Left lung (tissue), 10 donors: ENCODE results near the gene ANKRD34B. TPM values are rescaled to one million over a fixed set of nuclear protein-coding genes. Genes with fewer than 3 reads are reported as not detected.

Experiments used
- ATAC-seq: fragments of 200-7000 bp; cut with Tn5 transposase; one replicate; pipeline ENCODE4 v1.9.1; 2020; ENCODE audit warnings: moderate library complexity
- DNase-seq, 4 donors: peaks; one replicate each; pipeline ENCODE4 v3.0.0-alpha.2; 2013 to 2020
- H3K27ac ChIP-seq, 2 donors: fragments of 200-600 bp; sonication (generic) in 1 of 2; one replicate each; pipeline versions ENCODE4 v1.5.0 to v1.8.0; 2020 to 2021
- H3K27me3 ChIP-seq, 2 donors: fragments of 200-600 bp; sonication (generic) in 1 of 2; one replicate each; pipeline versions ENCODE4 v1.5.0 to v1.8.0; 2020 to 2021
- H3K36me3 ChIP-seq, 2 donors: fragments of 200-600 bp; sonication (generic) in 1 of 2; one replicate each; pipeline versions ENCODE4 v1.5.0 to v1.8.0; 2020 to 2021
- H3K4me1 ChIP-seq, 2 donors: fragments of 200-600 bp; one replicate each; pipeline ENCODE4 v1.8.0; 2021
- H3K4me3 ChIP-seq, 2 donors: fragments of 200-600 bp; sonication (generic) in 1 of 2; one replicate each; pipeline versions ENCODE4 v1.5.0 to v1.8.0; 2020 to 2021; ENCODE audit warnings: mild to moderate bottlenecking in 1 of 2
- H3K9me3 ChIP-seq, 2 donors: fragments of 200-600 bp; sonication (generic) in 1 of 2; one replicate each; pipeline versions ENCODE4 v1.5.0 to v1.8.0; 2020 to 2021
- CTCF ChIP-seq, 2 donors: fragments of 200-600 bp; sonication (generic) in 1 of 2; IDR thresholded peaks; one replicate each; pipeline versions ENCODE4 v1.5.0 to v1.8.0; 2021; ENCODE audit warnings: antibody characterized with exemption in 2 of 2
- intact Hi-C, 2 donors: fragments of 100-400 bp; cut with DNase I; formaldehyde crosslinking; loops; one replicate each; pipeline versions ENCODE4 v1.11.2 to v1.14.2; 2022
- polyA plus RNA-seq, 6 donors: library from polyadenylated mRNA; unstranded; fragments of 120-200 nt; gene quantifications; one replicate each; pipeline ENCODE4 v1.2.1, GENCODE V29; 2013; ENCODE audit not compliant: insufficient read length in 6 of 6
- total RNA-seq, 2 donors: library from RNA; stranded (reverse); fragmentation: NEBNext Ultra II Directional; extraction: Animal tissue kit (Norgen Biotek cat#: 25700); gene quantifications; one replicate each; pipeline ENCODE4 v1.2.1, GENCODE V29; 2021
- donor health status: DM: no; HTN: yes; CAD: no.
- donor health status: DM: no; HTN: no; CAD: no.

ANKRD34B gene
- total and polyA plus RNA-seq, 8 donors, result 0.03 to 2.8 (median 0.04) TPM; not detected in 3

GRCh38 chr5:80597500-80597899 is 27.4 kb upstream of the ANKRD34B start:
- intact Hi-C loops, result no loop called here
- no peaks in the 10 kb centered on the region for H3K9me3 ChIP-seq
- H3K36me3 ChIP-seq, result no peaks in the 10 kb centered on the region
- H3K27ac ChIP-seq, result no peak overlapping the region
- H3K27me3 ChIP-seq, result no peaks in the 10 kb centered on the region
- ATAC-seq (no peak), DNase-seq (no peak)
- no peak overlapping the region for H3K4me3 ChIP-seq
- H3K4me1 ChIP-seq, result peaks cover 0 to 3% of the 10 kb centered on the region in 2 donors
- TF ChIP-seq CTCF (IDR thresholded peaks at IDR 0.05), result no peak

GRCh38 chr5:80594810-80595209 is 24.7 kb upstream of the ANKRD34B start:
- ATAC-seq (no peak), DNase-seq (no peak)
- no peaks in the 10 kb centered on the region for H3K36me3 ChIP-seq
- no peak for TF ChIP-seq CTCF (IDR thresholded peaks at IDR 0.05)
- no peak overlapping the region for H3K4me3 ChIP-seq
- no peaks in the 10 kb centered on the region for H3K27me3 ChIP-seq
- intact Hi-C loops, result no loop called here
- peaks cover 0 to 7% of the 10 kb centered on the region in 2 donors for H3K4me1 ChIP-seq
- no peaks in the 10 kb centered on the region for H3K9me3 ChIP-seq
- no peak overlapping the region for H3K27ac ChIP-seq

- Histone ChIP-seq H3K9me3 (no peaks in the 10 kb centered on the region), H3K27ac (no peak overlapping the region), H3K36me3 (no peaks in the 10 kb centered on the region), H3K4me3 (no peak overlapping the region), H3K27me3 (no peaks in the 10 kb centered on the region), H3K4me1 (peaks cover 0 to 7% of the 10 kb centered on the region in 2 donors)
- intact Hi-C loops, result no loop called here
- TF ChIP-seq CTCF (IDR thresholded peaks at IDR 0.05), result no peak
- ATAC-seq, result peak; percentile 39
- no peak for DNase-seq
Observed at GRCh38 chr5:80592761-80593160, 22.7 kb upstream of the ANKRD34B start.

- DNase-seq (no peak), ATAC-seq (peak; percentile 82)
- intact Hi-C loops, result no loop called here
- Histone ChIP-seq H3K9me3 (no peaks in the 10 kb centered on the region), H3K27ac (no peak overlapping the region), H3K4me3 (no peak overlapping the region), H3K4me1 (peaks cover 0 to 7% of the 10 kb centered on the region in 2 donors), H3K27me3 (no peaks in the 10 kb centered on the region), H3K36me3 (no peaks in the 10 kb centered on the region)
- TF ChIP-seq CTCF (IDR thresholded peaks at IDR 0.05), result no peak
Observed at GRCh38 chr5:80592105-80592504, 22.0 kb upstream of the ANKRD34B start.

- Histone ChIP-seq H3K36me3 (no peaks in the 10 kb centered on the region), H3K4me1 (peaks cover 0 to 7% of the 10 kb centered on the region in 2 donors), H3K4me3 (no peak overlapping the region), H3K9me3 (no peaks in the 10 kb centered on the region), H3K27me3 (no peaks in the 10 kb centered on the region), H3K27ac (no peak overlapping the region)
- DNase-seq, result no peak
- intact Hi-C loops, result no loop called here
- no peak for TF ChIP-seq CTCF (IDR thresholded peaks at IDR 0.05)
- peak; percentile 16 for ATAC-seq
Observed at GRCh38 chr5:80591352-80591751, 21.3 kb upstream of the ANKRD34B start.
